B cell (primary cell): ENCODE data around the gene PRTG. TPM values are rescaled to one million over a fixed set of nuclear protein-coding genes. Genes with fewer than 3 reads are reported as not detected.

Experiments used
- ATAC-seq: fragments of 200-7000 bp; cut with Tn5 transposase; one replicate; pipeline ENCODE4 v1.10.0; 2021; ENCODE audit warnings: low read depth, mild to moderate bottlenecking, moderate number of reproducible peaks, moderate library complexity
- CTCF ChIA-PET: fragments of 350-600 bp; sonication (Branson Sonifier 250); formaldehyde crosslinking; loops from one replicate; lab custom pipeline; 2021; ENCODE audit warnings: antibody characterized with exemption, inconsistent platforms; lab: Charles Lee
- POLR2A ChIA-PET: fragments of 350-600 bp; sonication (Branson Sonifier 250); formaldehyde crosslinking; loops from one replicate; lab custom pipeline; 2021; ENCODE audit warnings: antibody characterized with exemption; lab: Charles Lee
- DNase-seq: peaks from one replicate; pipeline ENCODE4 v3.0.0; 2013
- H2AFZ ChIP-seq: 2 replicates; pipeline ENCODE4 v1.6.1; 2012; ENCODE audit warnings: mild to moderate bottlenecking, low read depth, low read length; ENCODE audit not compliant: insufficient read depth, poor library complexity, severe bottlenecking
- H3K27ac ChIP-seq, 2 donors: 1 replicate in 1 of 2; 2 replicates in 1 of 2; pipeline ENCODE4 v1.5.1; 2012 to 2013; ENCODE audit warnings: low read length in 2 of 2, mild to moderate bottlenecking in 2 of 2, moderate library complexity in 1 of 2
- H3K27me3 ChIP-seq, 4 experiments: fragments of 200-600 bp in 1 of 4; sonication (generic) in 1 of 4; replicated peaks in 1 of 4; 1 replicate in 2 of 4; 2 replicates in 2 of 4; pipeline versions ENCODE4 v1.6.1 to v1.7.0; 2013 to 2016; ENCODE audit warnings: low read length in 3 of 4, mild to moderate bottlenecking in 2 of 4, mixed read lengths in 1 of 4, moderate library complexity in 1 of 4; ENCODE audit not compliant: insufficient read depth in 4 of 4, control insufficient read depth in 3 of 4; ENCODE audit errors: control extremely low read depth in 1 of 4
- H3K36me3 ChIP-seq, 2 experiments: replicated peaks in 1 of 2; 1 replicate in 1 of 2; 2 replicates in 1 of 2; pipeline versions ENCODE4 v1.6.1 to v1.7.1; 2013; ENCODE audit warnings: low read length in 1 of 2; ENCODE audit not compliant: insufficient read depth in 2 of 2, control insufficient read depth in 1 of 2; ENCODE audit errors: control extremely low read depth in 1 of 2, extremely low read depth in 1 of 2
- H3K4me1 ChIP-seq, 2 donors: fragments of 200-600 bp in 1 of 2; sonication (generic) in 1 of 2; 1 replicate in 1 of 2; 2 replicates in 1 of 2; pipeline versions ENCODE4 v1.5.1 to v1.6.1; 2013 to 2017; ENCODE audit warnings: low read length in 2 of 2; ENCODE audit not compliant: control insufficient read depth in 2 of 2, insufficient read depth in 2 of 2
- H3K4me2 ChIP-seq: replicated peaks from 2 replicates; pipeline ENCODE3; 2012; ENCODE audit warnings: mild to moderate bottlenecking, low read depth, low read length; ENCODE audit not compliant: poor library complexity, severe bottlenecking
- H3K4me3 ChIP-seq, 5 experiments: fragments of 200-600 bp in 1 of 5; sonication (generic) in 1 of 5; 1 replicate in 3 of 5; 2 replicates in 2 of 5; pipeline versions ENCODE4 v1.5.1 to v1.7.0; 2011 to 2016; ENCODE audit warnings: low read length in 4 of 5, mild to moderate bottlenecking in 4 of 5, low read depth in 2 of 5, control low read depth in 1 of 5, moderate library complexity in 1 of 5; ENCODE audit not compliant: insufficient read depth in 1 of 5; ENCODE audit errors: control extremely low read depth in 1 of 5, extremely low read depth in 1 of 5
- H3K79me2 ChIP-seq: fragments of 200-600 bp; sonication (generic); one replicate; pipeline ENCODE4 v1.6.0; 2016; ENCODE audit warnings: low read length; ENCODE audit not compliant: control insufficient read depth, insufficient read depth
- H3K9ac ChIP-seq: fragments of 200-600 bp; sonication (generic); 2 replicates; pipeline ENCODE4 v1.6.1; 2017; ENCODE audit warnings: mild to moderate bottlenecking, low read length, moderate library complexity
- H3K9me3 ChIP-seq, 3 donors: one replicate each; pipeline versions ENCODE4 v1.6.1 to v1.7.1; 2013; ENCODE audit warnings: low read length in 2 of 3; ENCODE audit not compliant: control insufficient read depth in 2 of 3, insufficient read depth in 1 of 3; ENCODE audit errors: control extremely low read depth in 1 of 3
- H4K20me1 ChIP-seq: 2 replicates; pipeline ENCODE4 v1.6.0; 2012; ENCODE audit warnings: mild to moderate bottlenecking, low read length; ENCODE audit not compliant: insufficient read depth, control insufficient read depth, poor library complexity, severe bottlenecking
- H3K27ac Mint-ChIP-seq: one replicate; pipeline ENCODE4 v1.8.0; 2021; ENCODE audit warnings: mixed read lengths
- H3K27me3 Mint-ChIP-seq: one replicate; pipeline ENCODE4 v1.8.0; 2021; ENCODE audit warnings: mixed read lengths
- H3K4me1 Mint-ChIP-seq: one replicate; pipeline ENCODE4 v1.8.0; 2021; ENCODE audit warnings: mixed read lengths
- H3K4me3 Mint-ChIP-seq: one replicate; pipeline ENCODE4 v1.8.0; 2021; ENCODE audit warnings: mixed read lengths
- H3K9me3 Mint-ChIP-seq: one replicate; pipeline ENCODE4 v1.8.0; 2022; ENCODE audit warnings: mixed read lengths; ENCODE audit not compliant: insufficient read depth
- EZH2 ChIP-seq: IDR thresholded peaks from 2 replicates; pipeline ENCODE4 v1.6.1; 2012; ENCODE audit warnings: borderline replicate concordance, low read depth, mild to moderate bottlenecking, moderate library complexity, low read length; ENCODE audit not compliant: insufficient read depth, poor library complexity, severe bottlenecking
- WGBS: methylation state at CpG from one replicate; pipeline ENCODE4 v1.1.5; 2013; ENCODE audit warnings: missing lambda C conversion rate; ENCODE audit not compliant: insufficient coverage; 5-methylcytosine and 5-hydroxymethylcytosine counted together
- intact Hi-C: fragments of 100-400 bp; cut with micrococcal nuclease; formaldehyde crosslinking; loops from one replicate; pipeline ENCODE4 v1.10.0; 2022
- polyA plus RNA-seq: library from polyadenylated mRNA; depleted of rRNA; stranded (reverse); fragments of >200 nt; gene quantifications from 2 replicates; pipeline ENCODE4 v1.2.3, GENCODE V29; 2012
- total RNA-seq, 2 donors: library from RNA; stranded (reverse); fragments of 120-200 nt in 1 of 2; gene quantifications; 1 replicate in 1 of 2; 2 replicates in 1 of 2; pipeline versions ENCODE4 v1.2.3 to v1.2.4, GENCODE V29; 2013 to 2022
- TF ChIP-seq, protein P1 (sequence below): fragments of 200-600 bp; IDR thresholded peaks from one replicate; pipeline ENCODE4 v1.8.0; 2022; ENCODE audit warnings: antibody characterized with exemption, mild to moderate bottlenecking

PRTG gene
- total and polyA plus RNA-seq, 2 donors (not counting 1 experiment from before 2014, with no cell fraction given): not detected

DNA sequence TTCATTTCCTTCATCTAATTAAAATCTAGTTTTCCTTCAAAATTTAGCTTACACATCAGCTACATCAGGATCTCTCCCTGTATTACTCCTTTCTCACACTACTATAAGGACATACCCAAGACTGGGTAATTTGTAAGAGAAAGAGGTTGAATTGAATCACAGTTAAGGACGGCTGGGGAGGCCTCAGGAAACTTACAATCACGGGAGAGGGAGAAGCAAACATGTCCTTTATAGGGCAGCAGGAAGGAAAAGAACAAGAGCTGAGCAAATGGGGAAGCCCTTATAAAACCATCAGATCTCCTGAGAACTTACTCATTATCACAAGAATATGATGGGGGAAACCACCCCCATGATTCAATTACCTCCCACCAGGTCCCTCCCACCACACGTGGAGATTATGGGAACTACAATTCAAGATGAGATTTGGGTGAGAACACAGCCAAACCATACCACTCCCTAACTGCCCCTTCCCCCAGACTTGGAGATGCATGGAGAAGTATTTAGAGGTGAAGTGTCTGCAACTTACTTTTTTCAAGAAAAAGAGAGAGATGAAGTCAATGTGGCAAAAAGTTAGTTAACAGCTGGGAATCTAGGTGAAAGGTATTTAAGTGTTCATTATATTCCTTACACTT lies 21.3 kb downstream of the PRTG start:
- no peaks in the 10 kb centered on the region for H3K79me2 ChIP-seq
- CTCF ChIA-PET: no interaction called here
- H3K4me2 ChIP-seq: no peak overlapping the region
- no peak for DNase-seq
- no peaks in the 10 kb centered on the region for H3K4me1 ChIP-seq
- no peak overlapping the region for H3K4me3 ChIP-seq
- peaks cover 0 to 9% (median 0%) of the 10 kb centered on the region in 3 donors for H3K9me3 ChIP-seq
- no peak for ATAC-seq
- Mint-ChIP-seq H3K9me3 (peaks cover 4% of the 10 kb centered on the region), H3K4me1 (no peaks in the 10 kb centered on the region), H3K27me3 (peaks cover 21% of the 10 kb centered on the region), H3K27ac (no peak overlapping the region), H3K4me3 (no peak overlapping the region)
- peaks cover 0 to 3% (median 0%) of the 10 kb centered on the region in 4 experiments for H3K27me3 ChIP-seq
- intact Hi-C loops: no loop called here
- no peak overlapping the region for H2AFZ ChIP-seq
- POLR2A ChIA-PET: no interaction called here
- H3K27ac ChIP-seq: no peak overlapping the region
- TF ChIP-seq, protein P1, sequence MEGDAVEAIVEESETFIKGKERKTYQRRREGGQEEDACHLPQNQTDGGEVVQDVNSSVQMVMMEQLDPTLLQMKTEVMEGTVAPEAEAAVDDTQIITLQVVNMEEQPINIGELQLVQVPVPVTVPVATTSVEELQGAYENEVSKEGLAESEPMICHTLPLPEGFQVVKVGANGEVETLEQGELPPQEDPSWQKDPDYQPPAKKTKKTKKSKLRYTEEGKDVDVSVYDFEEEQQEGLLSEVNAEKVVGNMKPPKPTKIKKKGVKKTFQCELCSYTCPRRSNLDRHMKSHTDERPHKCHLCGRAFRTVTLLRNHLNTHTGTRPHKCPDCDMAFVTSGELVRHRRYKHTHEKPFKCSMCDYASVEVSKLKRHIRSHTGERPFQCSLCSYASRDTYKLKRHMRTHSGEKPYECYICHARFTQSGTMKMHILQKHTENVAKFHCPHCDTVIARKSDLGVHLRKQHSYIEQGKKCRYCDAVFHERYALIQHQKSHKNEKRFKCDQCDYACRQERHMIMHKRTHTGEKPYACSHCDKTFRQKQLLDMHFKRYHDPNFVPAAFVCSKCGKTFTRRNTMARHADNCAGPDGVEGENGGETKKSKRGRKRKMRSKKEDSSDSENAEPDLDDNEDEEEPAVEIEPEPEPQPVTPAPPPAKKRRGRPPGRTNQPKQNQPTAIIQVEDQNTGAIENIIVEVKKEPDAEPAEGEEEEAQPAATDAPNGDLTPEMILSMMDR: no peak
- no peak for TF ChIP-seq EZH2
- WGBS: no CpG with 5 or more reads among the region's 3 CpGs
- H4K20me1 ChIP-seq: no peaks in the 10 kb centered on the region
- no peak overlapping the region for H3K9ac ChIP-seq
- H3K36me3 ChIP-seq: no peaks in the 10 kb centered on the region

DNA sequence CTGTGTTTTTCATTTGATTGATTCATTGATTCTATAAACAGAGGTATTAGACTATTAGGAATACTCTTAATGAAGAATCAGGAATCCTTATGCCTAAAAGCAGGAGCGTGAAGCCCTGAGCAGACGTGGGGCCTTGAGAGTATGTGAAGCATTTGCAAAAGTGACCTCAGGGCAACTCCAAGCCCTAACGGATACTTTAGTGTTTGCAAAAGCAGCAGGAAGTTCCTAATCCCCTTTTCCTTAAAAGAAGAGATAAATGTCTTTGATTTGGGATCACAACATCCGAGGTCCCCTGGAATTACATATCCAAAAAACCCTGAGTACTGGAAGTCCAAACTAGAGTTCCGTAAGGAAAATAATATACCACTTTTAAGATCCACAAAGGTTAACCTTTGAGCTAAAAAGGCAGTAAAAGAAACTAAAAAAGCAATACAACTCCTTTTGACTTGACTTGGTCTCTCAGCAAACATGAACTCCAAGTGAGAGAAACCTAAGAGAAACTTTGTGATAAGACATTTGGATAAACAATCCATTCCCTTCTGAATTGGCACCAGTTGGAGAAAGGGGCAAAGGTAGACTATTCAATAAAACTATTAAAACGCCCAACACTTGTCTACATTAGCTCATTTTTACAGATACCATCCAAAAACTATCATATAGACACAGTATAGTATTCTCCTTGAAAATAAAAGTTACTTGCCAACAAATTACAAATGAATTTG lies 27.4 kb downstream of the PRTG start:
- 100% methylated on average over 1 of the region's 6 CpGs for WGBS
- H3K4me2 ChIP-seq: no peak overlapping the region
- intact Hi-C loops: no loop called here
- no peak for TF ChIP-seq EZH2
- TF ChIP-seq, protein P1: no peak
- H3K27ac Mint-ChIP-seq: no peak overlapping the region
- no peak overlapping the region for H3K4me3 ChIP-seq
- H3K27me3 ChIP-seq: no peaks in the 10 kb centered on the region
- H3K4me3 Mint-ChIP-seq: no peak overlapping the region
- H3K79me2 ChIP-seq: no peaks in the 10 kb centered on the region
- H3K36me3 ChIP-seq: no peaks in the 10 kb centered on the region
- H3K9ac ChIP-seq: no peak overlapping the region
- no peaks in the 10 kb centered on the region for H4K20me1 ChIP-seq
- H3K9me3 ChIP-seq: no peaks in the 10 kb centered on the region
- H2AFZ ChIP-seq: no peak overlapping the region
- H3K4me1 Mint-ChIP-seq: no peaks in the 10 kb centered on the region
- H3K27me3 Mint-ChIP-seq: peaks cover 13% of the 10 kb centered on the region
- DNase-seq: no peak
- H3K4me1 ChIP-seq: no peaks in the 10 kb centered on the region
- ChIA-PET POLR2A (no interaction called here), CTCF (no interaction called here)
- no peak for ATAC-seq
- no peak overlapping the region for H3K27ac ChIP-seq
- no peaks in the 10 kb centered on the region for H3K9me3 Mint-ChIP-seq
